IMR-90 (cell line): ENCODE data around the gene IL20. TPM values are rescaled to one million over a fixed set of nuclear protein-coding genes. Genes with fewer than 3 reads are reported as not detected.
A peak's percentile ranks its signal among the peaks of the same experiment; 100 is the strongest.

Source experiments
- ATAC-seq: fragments of 200-7000 bp; cut with Tn5 transposase; 2 replicates; pipeline ENCODE4 v1.9.1; 2020; ENCODE audit warnings: low read depth, mild to moderate bottlenecking, moderate library complexity
- BruUV-seq: library from RNA; stranded (reverse); fragments of 400-500 nt; replicated peaks from 2 replicates; lab custom pipeline; 2021; lab: Mats Ljungman, UMichigan
- CTCF ChIA-PET: fragments of 300-600 bp; formaldehyde crosslinking; extraction: SDS; loops from one replicate; lab custom pipeline; 2021; ENCODE audit warnings: antibody characterized with exemption; lab: Yijun Ruan, JAX
- POLR2A ChIA-PET: fragments of 300-600 bp; sonication (Branson Sonifier 250); formaldehyde crosslinking; loops from one replicate; lab custom pipeline; 2022; ENCODE audit warnings: antibody characterized with exemption; ENCODE audit not compliant: unreplicated experiment; lab: Charles Lee
- DNase-seq: peaks from one replicate; pipeline ENCODE4 v3.0.0; 2013
- H2AFZ ChIP-seq: replicated peaks from 2 replicates; pipeline ENCODE3; 2013; ENCODE audit warnings: low read length, mild to moderate bottlenecking; ENCODE audit not compliant: poor library complexity
- H2AK5ac ChIP-seq: 2 replicates; pipeline ENCODE4 v1.6.1; 2013; ENCODE audit warnings: low read depth, low read length, inconsistent platforms
- H2AK9ac ChIP-seq: replicated peaks from 2 replicates; pipeline ENCODE3; 2013; ENCODE audit warnings: mild to moderate bottlenecking, low read depth, low read length, moderate library complexity; ENCODE audit not compliant: poor library complexity
- H2BK120ac ChIP-seq: 2 replicates; pipeline ENCODE4 v1.6.1; 2013; ENCODE audit warnings: low read depth, low read length, inconsistent platforms
- H2BK15ac ChIP-seq: 3 replicates; pipeline ENCODE4 v1.6.1; 2013; ENCODE audit warnings: low read depth, low read length, inconsistent platforms
- H2BK20ac ChIP-seq: 2 replicates; pipeline ENCODE4 v1.6.1; 2013; ENCODE audit warnings: low read depth, mild to moderate bottlenecking, inconsistent platforms, low read length, moderate library complexity
- H2BK5ac ChIP-seq: 2 replicates; pipeline ENCODE4 v1.6.1; 2013; ENCODE audit warnings: mild to moderate bottlenecking, low read depth, low read length, inconsistent platforms; ENCODE audit not compliant: poor library complexity, severe bottlenecking
- H3K14ac ChIP-seq: replicated peaks from 2 replicates; pipeline ENCODE4 v1.6.1; 2013; ENCODE audit warnings: low read depth, low read length, inconsistent platforms
- H3K18ac ChIP-seq: 2 replicates; pipeline ENCODE4 v1.6.1; 2013; ENCODE audit warnings: low read depth, low read length, control low read depth
- H3K23ac ChIP-seq: 2 replicates; pipeline ENCODE4 v1.6.1; 2013; ENCODE audit warnings: low read depth, low read length, inconsistent platforms
- H3K27ac ChIP-seq: 2 replicates; pipeline ENCODE4 v1.5.1; 2013; ENCODE audit warnings: mild to moderate bottlenecking, control low read depth, low read length; ENCODE audit not compliant: insufficient read depth
- H3K27me3 ChIP-seq: 2 replicates; pipeline ENCODE4 v1.6.1; 2013; ENCODE audit warnings: low read length; ENCODE audit not compliant: control insufficient read depth, insufficient read depth
- H3K36me3 ChIP-seq: 2 replicates; pipeline ENCODE4 v1.6.1; 2013; ENCODE audit warnings: low read length, mixed read lengths; ENCODE audit not compliant: control insufficient read depth, insufficient read depth
- H3K4ac ChIP-seq: 2 replicates; pipeline ENCODE4 v1.6.1; 2013; ENCODE audit warnings: low read depth, low read length, inconsistent platforms
- H3K4me1 ChIP-seq: 2 replicates; pipeline ENCODE4 v1.6.1; 2013; ENCODE audit warnings: low read length, mixed read lengths; ENCODE audit not compliant: control insufficient read depth, insufficient read depth
- H3K4me2 ChIP-seq: 2 replicates; pipeline ENCODE4 v1.6.1; 2013; ENCODE audit warnings: low read depth, mild to moderate bottlenecking, control low read depth, low read length, moderate library complexity
- H3K4me3 ChIP-seq: 2 replicates; pipeline ENCODE4 v1.5.1; 2013; ENCODE audit warnings: low read depth, mild to moderate bottlenecking, control low read depth, low read length, moderate library complexity; ENCODE audit not compliant: insufficient read depth
- H3K56ac ChIP-seq: 2 replicates; pipeline ENCODE4 v1.6.1; 2013; ENCODE audit warnings: low read length, inconsistent platforms; ENCODE audit not compliant: insufficient read depth; ENCODE audit errors: extremely low read depth
- H3K79me1 ChIP-seq, 2 experiments: 2 replicates each; pipeline ENCODE4 v1.6.1; 2013; ENCODE audit warnings: low read length in 2 of 2, inconsistent platforms in 1 of 2, low read depth in 1 of 2
- H3K9ac ChIP-seq: 2 replicates; pipeline ENCODE4 v1.6.1; 2013; ENCODE audit warnings: low read depth, low read length, control low read depth
- H3K9me1 ChIP-seq: 2 replicates; pipeline ENCODE4 v1.6.1; 2013; ENCODE audit warnings: low read length, inconsistent platforms; ENCODE audit not compliant: insufficient read depth
- H3K9me3 ChIP-seq: 2 replicates; pipeline ENCODE4 v1.6.1; 2013; ENCODE audit warnings: low read length; ENCODE audit not compliant: control insufficient read depth, insufficient read depth
- H4K20me1 ChIP-seq: 2 replicates; pipeline ENCODE4 v1.6.1; 2013; ENCODE audit warnings: low read length, inconsistent platforms; ENCODE audit not compliant: insufficient read depth
- H4K5ac ChIP-seq: 2 replicates; pipeline ENCODE4 v1.6.1; 2013; ENCODE audit warnings: mild to moderate bottlenecking, low read depth, low read length, control low read depth
- H4K8ac ChIP-seq, 2 experiments: 2 replicates each; pipeline ENCODE4 v1.6.1; 2013; ENCODE audit warnings: low read depth in 2 of 2, low read length in 2 of 2, control low read depth in 1 of 2, inconsistent platforms in 1 of 2
- H4K91ac ChIP-seq: 2 replicates; pipeline ENCODE4 v1.6.1; 2013; ENCODE audit warnings: low read depth, low read length, inconsistent platforms; ENCODE audit not compliant: insufficient read depth
- BHLHE40 ChIP-seq: fragments of 150-350 bp; IDR thresholded peaks from 2 replicates; pipeline ENCODE4 v1.6.1; 2016; ENCODE audit warnings: mild to moderate bottlenecking, low read depth, low read length
- CEBPB ChIP-seq: IDR thresholded peaks from 2 replicates; pipeline ENCODE4 v1.6.1; 2012; ENCODE audit warnings: low read depth, low read length, improper control_type of control experiment
- CHD1 ChIP-seq: IDR thresholded peaks from 2 replicates; pipeline ENCODE4 v1.6.1; 2012; ENCODE audit warnings: low read depth, low read length, improper control_type of control experiment
- CTCF ChIP-seq: conservative IDR thresholded peaks from 2 replicates; pipeline ENCODE4 v1.5.1; 2012; ENCODE audit warnings: mild to moderate bottlenecking, low read depth, low read length, improper control_type of control experiment
- ELK1 ChIP-seq: fragments of 150-350 bp; IDR thresholded peaks from 2 replicates; pipeline ENCODE4 v1.6.1; 2016; ENCODE audit warnings: low read depth, mild to moderate bottlenecking, low read length, moderate library complexity, borderline replicate concordance
- FOS ChIP-seq: fragments of 150-350 bp; IDR thresholded peaks from 2 replicates; pipeline ENCODE4 v1.6.1; 2016; ENCODE audit warnings: low read depth, low read length
- MAFK ChIP-seq: IDR thresholded peaks from 2 replicates; pipeline ENCODE4 v1.6.1; 2012; ENCODE audit warnings: low read depth, low read length, improper control_type of control experiment
- MAZ ChIP-seq: IDR thresholded peaks from 2 replicates; pipeline ENCODE4 v1.6.1; 2012; ENCODE audit warnings: low read depth, mild to moderate bottlenecking, low read length, improper control_type of control experiment, moderate library complexity, borderline replicate concordance
- MXI1 ChIP-seq: IDR thresholded peaks from 2 replicates; pipeline ENCODE4 v1.6.1; 2012; ENCODE audit warnings: low read depth, mild to moderate bottlenecking, low read length, moderate library complexity, borderline replicate concordance
- NFE2L2 ChIP-seq: fragments of 150-350 bp; IDR thresholded peaks from 2 replicates; pipeline ENCODE4 v1.6.1; 2016; ENCODE audit warnings: low read depth, mild to moderate bottlenecking, low read length
- POLR2A ChIP-seq: IDR thresholded peaks from 2 replicates; pipeline ENCODE4 v1.6.1; 2012; ENCODE audit warnings: mild to moderate bottlenecking, low read depth, low read length
- RAD21 ChIP-seq: IDR thresholded peaks from 2 replicates; pipeline ENCODE4 v1.6.1; 2012; ENCODE audit warnings: low read length, improper control_type of control experiment
- RCOR1 ChIP-seq: IDR thresholded peaks from 2 replicates; pipeline ENCODE4 v1.6.1; 2012; ENCODE audit warnings: mild to moderate bottlenecking, low read length, improper control_type of control experiment; ENCODE audit not compliant: insufficient replicate concordance
- RFX5 ChIP-seq: IDR thresholded peaks from 2 replicates; pipeline ENCODE4 v1.8.0; 2012; ENCODE audit warnings: low read depth, mild to moderate bottlenecking, low read length, moderate library complexity
- SMC3 ChIP-seq: fragments of 150-350 bp; IDR thresholded peaks from 2 replicates; pipeline ENCODE4 v1.6.1; 2016; ENCODE audit warnings: low read depth, mild to moderate bottlenecking, antibody characterized with exemption, low read length, moderate library complexity
- USF2 ChIP-seq: fragments of 150-350 bp; IDR thresholded peaks from 2 replicates; pipeline ENCODE4 v1.6.1; 2017; ENCODE audit warnings: mild to moderate bottlenecking, antibody characterized with exemption, low read length, low read depth
- WGBS, 2 experiments: methylation state at CpG; one replicate each; pipeline versions ENCODE4 v1.1.5 to v1.1.7; 2013; ENCODE audit warnings: missing lambda C conversion rate in 2 of 2; ENCODE audit not compliant: insufficient read length in 1 of 2; ENCODE audit errors: extremely low coverage in 2 of 2; 5-methylcytosine and 5-hydroxymethylcytosine counted together
- dilution Hi-C: fragments of 300-500 bp; cut with HindIII; formaldehyde crosslinking; loops from one replicate; pipeline ENCODE4 v1.14.3; 2018; ENCODE audit warnings: low sequenced_read_pairs; ENCODE audit not compliant: unreplicated experiment
- in situ Hi-C: fragments of 300-500 bp; cut with MboI; formaldehyde crosslinking; loops from 3 replicates; pipeline ENCODE4 v1.14.3; 2019; ENCODE audit warnings: low sequenced_read_pairs, inconsistent platforms, mixed read lengths
- intact Hi-C: fragments of 100-400 bp; cut with micrococcal nuclease; formaldehyde crosslinking; loops from 2 replicates; pipeline ENCODE4 v1.10.0; 2022
- polyA plus RNA-seq, 3 experiments: library from polyadenylated mRNA; depleted of rRNA; stranded (reverse); fragments of >200 nt; gene quantifications; 2 replicates each; pipeline ENCODE4 v1.2.3, GENCODE V29; 2012; ENCODE audit warnings: low replicate concordance in 1 of 3
- total RNA-seq: library from RNA; depleted of rRNA; stranded (reverse); fragments of >200 nt; gene quantifications from 2 replicates; pipeline ENCODE4 v1.2.3, GENCODE V29; 2012

IL20 gene
- total and polyA plus RNA-seq, 2 of the 4 experiments (the other 2 are of a cell fraction), result not detected

- Histone ChIP-seq H4K20me1 (no peaks in the 10 kb centered on the region), H3K4me2 (no peak overlapping the region), H3K4ac (peak overlapping the region; percentile 15; the same call in 1 of the 2 replicates), H3K4me1 (peaks cover 10% of the 10 kb centered on the region), H2BK5ac (no peak overlapping the region), H2AFZ (peak overlapping the region; percentile 33), H3K9ac (no peak overlapping the region), H2BK120ac (peak overlapping the region; percentile 18; the same call in 1 of the 2 replicates), H2BK15ac (peak overlapping the region; percentile 53; the same call in 1 of the 3 replicates), H4K5ac (no peak overlapping the region), H3K79me1 (no peaks in the 10 kb centered on the region), H3K27me3 (peaks cover 4% of the 10 kb centered on the region), H3K9me1 (peaks cover 11% of the 10 kb centered on the region), H3K36me3 (no peaks in the 10 kb centered on the region), H4K91ac (peak overlapping the region; percentile 0; the same call in 1 of the 2 replicates), H3K4me3 (no peak overlapping the region), H4K8ac (no peak overlapping the region), H3K56ac (no peak overlapping the region), H3K27ac (no peak overlapping the region), H2AK5ac (peak overlapping the region; percentile 21; the same call in 1 of the 2 replicates), H3K14ac (peak overlapping the region; percentile 2; the same call in 1 of the 2 replicates), H2AK9ac (peak overlapping the region; percentile 19), H3K23ac (peak overlapping the region; percentile 64; the same call in 1 of the 2 replicates), H3K9me3 (no peaks in the 10 kb centered on the region), H2BK20ac (no peak overlapping the region), H3K18ac (no peak overlapping the region)
- BruUV-seq, result no TSS peak
- no CpG with 5 or more reads among the region's 4 CpGs for WGBS, 2 experiments
- DNase-seq (no peak), ATAC-seq (no peak)
- POLR2A ChIA-PET, result no interaction called here
- TF ChIP-seq CHD1 (no peak), MXI1 (no peak), MAFK (no peak), MAZ (no peak), FOS (no peak), CTCF (no peak), RFX5 (no peak), RAD21 (no peak), CEBPB (no peak), NFE2L2 (no peak), BHLHE40 (no peak), RCOR1 (no peak), USF2 (no peak), SMC3 (no peak), ELK1 (no peak), POLR2A (no peak)
- CTCF ChIA-PET, result interaction anchor here (0.7 to 1.2 kb wide), 2 partner anchors 11 to 81 kb away, joined by 3 read pairs; no protein-coding TSS in a partner anchor
- in situ Hi-C loops (no loop called here), dilution Hi-C loops (no loop called here), intact Hi-C loops (no loop called here)
These were observed 26.3 kb upstream of the IL20 start for GRCh38 chr1:206839006-206839560.
